ENCODE measurements around the gene PTPRG. TPM values are rescaled to one million over a fixed set of nuclear protein-coding genes. Genes with fewer than 3 reads are reported as not detected.

Gene PTPRG
- total and polyA plus RNA-seq, 2 experiments from 2014 or later, result 11.5 to 39.6 TPM

- in situ Hi-C loops (cut with MboI), result no loop called here
- TF ChIP-seq EZH2phosphoT487 (IDR thresholded peaks at IDR 0.05; ENCODE audit: insufficient read depth, low read depth), result no peak
- no peak for TF ChIP-seq EZH2 (IDR thresholded peaks at IDR 0.05; ENCODE audit: insufficient read depth, poor library complexity, severe bottlenecking)
- no peaks in the 10 kb centered on the region for H3K9me3 ChIP-seq (ENCODE audit: low read depth)
- no peak overlapping the region for H3K4me3 ChIP-seq
- H4K20me1 ChIP-seq (ENCODE audit: insufficient read depth), result no peaks in the 10 kb centered on the region; the same call in 1 of the 2 replicates
- H3K4me1 ChIP-seq (ENCODE audit: insufficient read depth), result peaks cover 6% of the 10 kb centered on the region; the same call in 1 of the 2 replicates
- H3K9ac ChIP-seq, result no peak overlapping the region
- H2AFZ ChIP-seq, result no peak overlapping the region
- no peaks in the 10 kb centered on the region for H3K9me2 ChIP-seq (ENCODE audit: insufficient read depth)
- H3K36me3 ChIP-seq (ENCODE audit: low read depth), result no peaks in the 10 kb centered on the region
- no peak overlapping the region for H3K27ac ChIP-seq
- no peaks in the 10 kb centered on the region for H3F3A ChIP-seq (ENCODE audit: insufficient read depth)
- H3K79me2 ChIP-seq (ENCODE audit: insufficient read depth), result no peaks in the 10 kb centered on the region; the same call in none of the 2 replicates
- no peaks in the 10 kb centered on the region for H3K27me3 ChIP-seq (replicated peaks; ENCODE audit: insufficient read depth)
- peak; percentile 40 for DNase-seq
- H3K4me2 ChIP-seq (ENCODE audit: unreplicated experiment), result no peak overlapping the region
Observed at GRCh38 chr3:62046326-62046725, 485.0 kb downstream of the PTPRG start.

- no peak overlapping the region for H3K4me3 ChIP-seq
- in situ Hi-C loops (cut with MboI), result no loop called here
Observed at GRCh38 chr3:62048577-62048976, 487.2 kb downstream of the PTPRG start.

DNA sequence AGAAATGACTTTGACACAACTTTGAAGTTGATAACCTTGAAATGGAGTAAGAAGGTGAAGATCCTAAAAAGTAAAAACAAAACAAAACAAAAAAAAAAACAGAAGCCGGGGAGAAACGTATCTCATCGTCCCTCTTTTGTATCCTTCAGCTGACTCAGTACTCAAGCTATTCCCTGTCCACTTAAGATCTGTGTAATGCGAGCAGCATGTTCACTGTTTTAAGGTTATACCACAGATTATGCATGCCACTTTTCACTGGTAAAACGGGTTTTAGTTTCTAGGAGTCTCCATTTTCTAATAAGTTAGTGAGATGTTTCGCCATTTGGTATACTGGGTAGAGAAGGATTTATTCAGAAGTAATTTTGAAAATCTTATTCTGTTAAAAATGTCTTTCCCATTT is 487.7 kb downstream of the PTPRG start:
- Histone ChIP-seq H3K4me2 (ENCODE audit: unreplicated experiment) (no peak overlapping the region), H4K20me1 (ENCODE audit: insufficient read depth) (no peaks in the 10 kb centered on the region), H3K9me3 (ENCODE audit: low read depth) (no peaks in the 10 kb centered on the region), H3K9me2 (ENCODE audit: insufficient read depth) (no peaks in the 10 kb centered on the region), H3K27me3 (replicated peaks; ENCODE audit: insufficient read depth) (no peaks in the 10 kb centered on the region), H3K79me2 (ENCODE audit: insufficient read depth) (no peaks in the 10 kb centered on the region; the same call in none of the 2 replicates), H3K9ac (no peak overlapping the region), H3K36me3 (ENCODE audit: low read depth) (no peaks in the 10 kb centered on the region), H2AFZ (no peak overlapping the region), H3K4me1 (ENCODE audit: insufficient read depth) (peaks cover 6% of the 10 kb centered on the region; the same call in 1 of the 2 replicates), H3K27ac (no peak overlapping the region), H3K4me3 (no peak overlapping the region), H3F3A (ENCODE audit: insufficient read depth) (no peaks in the 10 kb centered on the region)
- in situ Hi-C loops (cut with MboI), result no loop called here
- WGBS, 2 experiments (ENCODE audit: low coverage in 1 of 2, low lambda C conversion rate in 2 of 2, missing lambda C conversion rate in 2 of 2), result 92 to 94% methylated on average over 6 of the region's 6 CpGs
- DNase-seq, result no peak
- no peak for TF ChIP-seq EZH2 (IDR thresholded peaks at IDR 0.05; ENCODE audit: insufficient read depth, poor library complexity, severe bottlenecking)
- TF ChIP-seq EZH2phosphoT487 (IDR thresholded peaks at IDR 0.05; ENCODE audit: insufficient read depth, low read depth), result no peak

More at GRCh38 chr3:62048577-62048976, 487.2 kb downstream of the PTPRG start:
- no peak overlapping the region for H3K4me2 ChIP-seq (ENCODE audit: unreplicated experiment)
- no peak overlapping the region for H3K27ac ChIP-seq
- TF ChIP-seq EZH2phosphoT487 (IDR thresholded peaks at IDR 0.05; ENCODE audit: insufficient read depth, low read depth) (no peak), EZH2 (IDR thresholded peaks at IDR 0.05; ENCODE audit: insufficient read depth, poor library complexity, severe bottlenecking) (no peak)
- peaks cover 6% of the 10 kb centered on the region; the same call in 1 of the 2 replicates for H3K4me1 ChIP-seq (ENCODE audit: insufficient read depth)
- H3K79me2 ChIP-seq (ENCODE audit: insufficient read depth), result no peaks in the 10 kb centered on the region; the same call in none of the 2 replicates
- no peaks in the 10 kb centered on the region for H3K9me3 ChIP-seq (ENCODE audit: low read depth)
- DNase-seq, result no peak
- H3K27me3 ChIP-seq (replicated peaks; ENCODE audit: insufficient read depth), result no peaks in the 10 kb centered on the region
- H3K9me2 ChIP-seq (ENCODE audit: insufficient read depth), result no peaks in the 10 kb centered on the region
- H3K9ac ChIP-seq, result no peak overlapping the region
- no peak overlapping the region for H2AFZ ChIP-seq
- H4K20me1 ChIP-seq (ENCODE audit: insufficient read depth), result no peaks in the 10 kb centered on the region
- no peaks in the 10 kb centered on the region for H3F3A ChIP-seq (ENCODE audit: insufficient read depth)
- no peaks in the 10 kb centered on the region for H3K36me3 ChIP-seq (ENCODE audit: low read depth)
- WGBS, 2 experiments (ENCODE audit: low coverage in 1 of 2, low lambda C conversion rate in 2 of 2, missing lambda C conversion rate in 2 of 2), result 99 to 100% methylated on average over 3 of the region's 3 CpGs

GRCh38 chr3:62051506-62051905 is 490.1 kb downstream of the PTPRG start:
- Histone ChIP-seq H3F3A (ENCODE audit: insufficient read depth) (no peaks in the 10 kb centered on the region), H2AFZ (no peak overlapping the region), H3K27ac (no peak overlapping the region), H3K9ac (no peak overlapping the region), H3K79me2 (ENCODE audit: insufficient read depth) (no peaks in the 10 kb centered on the region; the same call in none of the 2 replicates), H4K20me1 (ENCODE audit: insufficient read depth) (no peaks in the 10 kb centered on the region), H3K9me2 (ENCODE audit: insufficient read depth) (no peaks in the 10 kb centered on the region), H3K4me2 (ENCODE audit: unreplicated experiment) (no peak overlapping the region), H3K9me3 (ENCODE audit: low read depth) (no peaks in the 10 kb centered on the region), H3K27me3 (replicated peaks; ENCODE audit: insufficient read depth) (no peaks in the 10 kb centered on the region), H3K4me1 (ENCODE audit: insufficient read depth) (peaks cover 3% of the 10 kb centered on the region; the same call in 1 of the 2 replicates), H3K36me3 (ENCODE audit: low read depth) (no peaks in the 10 kb centered on the region), H3K4me3 (no peak overlapping the region)
- TF ChIP-seq EZH2phosphoT487 (IDR thresholded peaks at IDR 0.05; ENCODE audit: insufficient read depth, low read depth), result no peak
- no peak for TF ChIP-seq EZH2 (IDR thresholded peaks at IDR 0.05; ENCODE audit: insufficient read depth, poor library complexity, severe bottlenecking)
- in situ Hi-C loops (cut with MboI), result no loop called here
- DNase-seq, result peak; percentile 47
- 79 to 80% methylated on average over 3 of the region's 3 CpGs for WGBS, 2 experiments (ENCODE audit: low coverage in 1 of 2, low lambda C conversion rate in 2 of 2, missing lambda C conversion rate in 2 of 2)

DNA sequence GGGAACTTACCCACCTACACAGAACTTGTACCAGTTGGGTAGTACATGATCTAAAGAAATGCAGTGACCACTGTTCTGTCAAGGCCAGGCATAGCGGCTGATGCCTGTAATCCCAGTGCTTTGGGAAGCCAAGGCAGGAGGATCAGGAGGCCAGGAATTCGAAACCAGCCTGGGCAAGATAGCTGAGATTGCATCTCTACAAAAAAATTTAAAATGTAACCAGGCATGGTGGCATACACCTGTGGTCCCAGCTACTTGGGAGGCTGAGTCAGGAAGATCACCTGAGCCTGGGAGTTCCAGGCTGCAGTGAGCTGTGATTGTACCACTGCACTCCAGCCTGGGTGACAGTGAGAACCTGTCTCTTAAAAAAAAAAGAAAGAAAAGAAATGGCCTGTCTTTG is 491.0 kb downstream of the PTPRG start:
- no peak overlapping the region for H2AFZ ChIP-seq
- no peak for DNase-seq
- no peak overlapping the region for H3K27ac ChIP-seq
- in situ Hi-C loops (cut with MboI), result no loop called here
- no peaks in the 10 kb centered on the region; the same call in none of the 2 replicates for H3K79me2 ChIP-seq (ENCODE audit: insufficient read depth)
- no peak for TF ChIP-seq EZH2phosphoT487 (IDR thresholded peaks at IDR 0.05; ENCODE audit: insufficient read depth, low read depth)
- TF ChIP-seq EZH2 (IDR thresholded peaks at IDR 0.05; ENCODE audit: insufficient read depth, poor library complexity, severe bottlenecking), result no peak
- no peaks in the 10 kb centered on the region for H3K4me1 ChIP-seq (ENCODE audit: insufficient read depth)
- H3F3A ChIP-seq (ENCODE audit: insufficient read depth), result no peaks in the 10 kb centered on the region
- whole genome bisulfite sequencing, 2 experiments (ENCODE audit: low coverage in 1 of 2, low lambda C conversion rate in 2 of 2, missing lambda C conversion rate in 2 of 2), result 100% methylated on average over 2 of the region's 2 CpGs
- H3K9me3 ChIP-seq (ENCODE audit: low read depth), result no peaks in the 10 kb centered on the region
- no peaks in the 10 kb centered on the region for H3K9me2 ChIP-seq (ENCODE audit: insufficient read depth)
- H3K4me2 ChIP-seq (ENCODE audit: unreplicated experiment), result no peak overlapping the region
- no peaks in the 10 kb centered on the region for H3K27me3 ChIP-seq (replicated peaks; ENCODE audit: insufficient read depth)
- H3K36me3 ChIP-seq (ENCODE audit: low read depth), result no peaks in the 10 kb centered on the region
- no peak overlapping the region for H3K4me3 ChIP-seq
- no peak overlapping the region for H3K9ac ChIP-seq
- H4K20me1 ChIP-seq (ENCODE audit: insufficient read depth), result no peaks in the 10 kb centered on the region

Measured in GM23248 (cell line).